Brain microvascular endothelial cell (primary cell): ENCODE data around the gene MCOLN2.
"Not testable (repeated sequence)": the region's sequence is repeated elsewhere in the genome, so short reads cannot be mapped to it uniquely, and the experiment has no call there.

Source experiments
- DNase-seq: peaks from one replicate; pipeline ENCODE4 v3.0.0-alpha.2; 2020
- H3K27ac ChIP-seq: fragments of 250-450 bp; sonication (Bioruptor Pico); 2 replicates; pipeline ENCODE4 v1.5.1; 2020; ENCODE audit warnings: mild to moderate bottlenecking, moderate library complexity
- H3K27me3 ChIP-seq: fragments of 250-450 bp; sonication (Bioruptor Pico); replicated peaks from 2 replicates; pipeline ENCODE4 v1.5.1; 2020; ENCODE audit warnings: mild to moderate bottlenecking
- H3K36me3 ChIP-seq: fragments of 250-450 bp; sonication (Bioruptor Pico); replicated peaks from 2 replicates; pipeline ENCODE4 v1.5.1; 2020; ENCODE audit warnings: mild to moderate bottlenecking
- H3K4me3 ChIP-seq: 2 replicates; pipeline ENCODE4 v1.5.1; 2011; ENCODE audit warnings: low read depth, mild to moderate bottlenecking, control low read depth, low read length, moderate library complexity
- in situ Hi-C: cut with HindIII; loops from 2 replicates; pipeline ENCODE4 v1.10.0; 2017; ENCODE audit warnings: low sequenced_read_pairs, low pct_ligation_motif_present
- TF ChIP-seq, protein P1 (sequence below): IDR thresholded peaks from 2 replicates; pipeline ENCODE4 v1.5.1; 2011; ENCODE audit warnings: low read depth, mild to moderate bottlenecking, moderate library complexity, low read length, control low read depth, inconsistent platforms; ENCODE audit errors: missing control alignments

Gene MCOLN2

GRCh38 chr1:84991097-84991920 is 5.6 kb downstream of the MCOLN2 start:
- no peak overlapping the region for H3K4me3 ChIP-seq
- no peak for DNase-seq
- H3K27ac ChIP-seq: no peak overlapping the region
- TF ChIP-seq, protein P1, sequence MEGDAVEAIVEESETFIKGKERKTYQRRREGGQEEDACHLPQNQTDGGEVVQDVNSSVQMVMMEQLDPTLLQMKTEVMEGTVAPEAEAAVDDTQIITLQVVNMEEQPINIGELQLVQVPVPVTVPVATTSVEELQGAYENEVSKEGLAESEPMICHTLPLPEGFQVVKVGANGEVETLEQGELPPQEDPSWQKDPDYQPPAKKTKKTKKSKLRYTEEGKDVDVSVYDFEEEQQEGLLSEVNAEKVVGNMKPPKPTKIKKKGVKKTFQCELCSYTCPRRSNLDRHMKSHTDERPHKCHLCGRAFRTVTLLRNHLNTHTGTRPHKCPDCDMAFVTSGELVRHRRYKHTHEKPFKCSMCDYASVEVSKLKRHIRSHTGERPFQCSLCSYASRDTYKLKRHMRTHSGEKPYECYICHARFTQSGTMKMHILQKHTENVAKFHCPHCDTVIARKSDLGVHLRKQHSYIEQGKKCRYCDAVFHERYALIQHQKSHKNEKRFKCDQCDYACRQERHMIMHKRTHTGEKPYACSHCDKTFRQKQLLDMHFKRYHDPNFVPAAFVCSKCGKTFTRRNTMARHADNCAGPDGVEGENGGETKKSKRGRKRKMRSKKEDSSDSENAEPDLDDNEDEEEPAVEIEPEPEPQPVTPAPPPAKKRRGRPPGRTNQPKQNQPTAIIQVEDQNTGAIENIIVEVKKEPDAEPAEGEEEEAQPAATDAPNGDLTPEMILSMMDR: no peak
- peaks cover 24% of the 10 kb centered on the region for H3K27me3 ChIP-seq
- no peaks in the 10 kb centered on the region for H3K36me3 ChIP-seq
- in situ Hi-C loops: no loop called here

DNA sequence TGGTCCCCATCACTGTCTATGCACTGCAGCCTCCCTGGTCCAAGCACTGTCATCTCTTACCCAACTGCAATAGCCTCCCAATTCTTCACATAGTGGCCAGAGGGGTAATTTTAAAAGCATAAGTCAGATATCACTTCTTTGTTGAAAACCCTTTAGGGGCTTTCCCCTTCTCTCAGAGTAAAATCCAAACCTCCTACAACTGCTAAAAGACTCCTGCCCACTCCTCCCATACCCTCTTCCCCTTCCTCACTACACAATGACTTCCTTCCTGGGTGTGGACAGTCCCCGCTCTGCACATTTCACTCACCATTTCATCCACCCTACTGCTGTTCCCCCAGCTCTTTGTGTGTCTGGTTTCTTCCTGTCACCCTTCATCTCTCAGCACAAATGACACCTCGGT is 8.3 kb downstream of the MCOLN2 start:
- TF ChIP-seq, protein P1: no peak
- no peak overlapping the region for H3K4me3 ChIP-seq
- no peak for DNase-seq
- in situ Hi-C loops: no loop called here
- peaks cover 11% of the 10 kb centered on the region for H3K27me3 ChIP-seq
- no peaks in the 10 kb centered on the region for H3K36me3 ChIP-seq
- H3K27ac ChIP-seq: no peak overlapping the region

GRCh38 chr1:84986561-84986960 is 10.4 kb downstream of the MCOLN2 start:
- in situ Hi-C loops, H3K27ac ChIP-seq: not testable (repeated sequence)

GRCh38 chr1:84985365-84985764 is 11.5 kb downstream of the MCOLN2 start:
- Histone ChIP-seq H3K4me3 (no peak overlapping the region), H3K36me3 (no peaks in the 10 kb centered on the region), H3K27ac (no peak overlapping the region), H3K27me3 (no peaks in the 10 kb centered on the region)
- TF ChIP-seq, protein P1: no peak
- in situ Hi-C loops: no loop called here
- DNase-seq: no peak

More at GRCh38 chr1:84986561-84986960, 10.4 kb downstream of the MCOLN2 start:
- not testable (repeated sequence) for DNase-seq, H3K4me3 ChIP-seq, H3K36me3 ChIP-seq, H3K27me3 ChIP-seq

- H3K27ac ChIP-seq: no peak overlapping the region
- no peaks in the 10 kb centered on the region for H3K36me3 ChIP-seq
- DNase-seq: no peak
- H3K4me3 ChIP-seq: no peak overlapping the region
- TF ChIP-seq, protein P1: no peak
- in situ Hi-C loops: no loop called here
- no peaks in the 10 kb centered on the region for H3K27me3 ChIP-seq
Observed at GRCh38 chr1:84982395-84982794, 14.5 kb downstream of the MCOLN2 start.

DNA sequence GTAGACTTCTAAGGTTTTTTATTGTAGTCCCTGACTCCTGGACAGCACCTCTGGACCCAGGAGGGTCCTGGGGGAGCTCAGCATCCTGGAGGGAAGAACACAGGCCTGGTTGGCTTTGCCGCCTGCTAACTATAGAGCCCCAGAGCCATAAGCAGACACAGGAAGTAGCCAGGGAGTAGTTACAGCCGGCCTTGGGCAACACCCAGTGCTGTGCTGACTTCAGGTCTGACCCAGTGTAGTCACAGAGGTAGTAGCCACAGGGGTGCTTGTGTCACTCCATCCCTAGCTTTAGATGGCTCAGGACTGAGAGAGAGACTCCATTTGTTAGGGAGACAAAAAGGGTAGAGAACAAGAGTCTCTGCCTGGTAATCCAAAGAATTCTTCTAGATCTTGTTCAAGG is 21.9 kb downstream of the MCOLN2 start:
- no peaks in the 10 kb centered on the region for H3K27me3 ChIP-seq
- no peaks in the 10 kb centered on the region for H3K36me3 ChIP-seq
- in situ Hi-C loops: no loop called here
- no peak overlapping the region for H3K27ac ChIP-seq
- DNase-seq: no peak
- TF ChIP-seq, protein P1: no peak
- no peak overlapping the region for H3K4me3 ChIP-seq
